ENCODE results near the gene KREMEN2.

Gene KREMEN2

GRCh38 chr16:2980227-2981176 lies 16.4 kb downstream of the KREMEN2 start, which contains the start of gene PKMYT1:
Gene PKMYT1 (minus strand): TSS chr16:2980446. CDS start chr16:2979657, 789 bp downstream.
- Histone ChIP-seq H3K9me3 (ENCODE audit: control insufficient read depth, low read length) (no peaks in the 10 kb centered on the region), H3K27ac (peak within 1 kb of the TSS; percentile 59), H3K27me3 (ENCODE audit: control insufficient read depth, insufficient read depth, low read length) (no peaks in the 10 kb centered on the region), H3K4me3 (ENCODE audit: low read depth, low read length) (peak within 1 kb of the TSS; percentile 86), H3K4me1 (peaks cover 3% of the 10 kb centered on the region), H3K36me3 (ENCODE audit: control insufficient read depth, insufficient read depth, low read length) (no peaks in the 10 kb centered on the region), H3K9ac (peak within 1 kb of the TSS; percentile 80), H2AFZ (peak within 1 kb of the TSS; percentile 100), H3K79me2 (no peaks in the 10 kb centered on the region), H3K4me2 (ENCODE audit: low read length) (peak within 1 kb of the TSS; percentile 99)
- TF ChIP-seq, protein P1, sequence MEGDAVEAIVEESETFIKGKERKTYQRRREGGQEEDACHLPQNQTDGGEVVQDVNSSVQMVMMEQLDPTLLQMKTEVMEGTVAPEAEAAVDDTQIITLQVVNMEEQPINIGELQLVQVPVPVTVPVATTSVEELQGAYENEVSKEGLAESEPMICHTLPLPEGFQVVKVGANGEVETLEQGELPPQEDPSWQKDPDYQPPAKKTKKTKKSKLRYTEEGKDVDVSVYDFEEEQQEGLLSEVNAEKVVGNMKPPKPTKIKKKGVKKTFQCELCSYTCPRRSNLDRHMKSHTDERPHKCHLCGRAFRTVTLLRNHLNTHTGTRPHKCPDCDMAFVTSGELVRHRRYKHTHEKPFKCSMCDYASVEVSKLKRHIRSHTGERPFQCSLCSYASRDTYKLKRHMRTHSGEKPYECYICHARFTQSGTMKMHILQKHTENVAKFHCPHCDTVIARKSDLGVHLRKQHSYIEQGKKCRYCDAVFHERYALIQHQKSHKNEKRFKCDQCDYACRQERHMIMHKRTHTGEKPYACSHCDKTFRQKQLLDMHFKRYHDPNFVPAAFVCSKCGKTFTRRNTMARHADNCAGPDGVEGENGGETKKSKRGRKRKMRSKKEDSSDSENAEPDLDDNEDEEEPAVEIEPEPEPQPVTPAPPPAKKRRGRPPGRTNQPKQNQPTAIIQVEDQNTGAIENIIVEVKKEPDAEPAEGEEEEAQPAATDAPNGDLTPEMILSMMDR (IDR thresholded peaks at IDR 0.05): no peak

DNA sequence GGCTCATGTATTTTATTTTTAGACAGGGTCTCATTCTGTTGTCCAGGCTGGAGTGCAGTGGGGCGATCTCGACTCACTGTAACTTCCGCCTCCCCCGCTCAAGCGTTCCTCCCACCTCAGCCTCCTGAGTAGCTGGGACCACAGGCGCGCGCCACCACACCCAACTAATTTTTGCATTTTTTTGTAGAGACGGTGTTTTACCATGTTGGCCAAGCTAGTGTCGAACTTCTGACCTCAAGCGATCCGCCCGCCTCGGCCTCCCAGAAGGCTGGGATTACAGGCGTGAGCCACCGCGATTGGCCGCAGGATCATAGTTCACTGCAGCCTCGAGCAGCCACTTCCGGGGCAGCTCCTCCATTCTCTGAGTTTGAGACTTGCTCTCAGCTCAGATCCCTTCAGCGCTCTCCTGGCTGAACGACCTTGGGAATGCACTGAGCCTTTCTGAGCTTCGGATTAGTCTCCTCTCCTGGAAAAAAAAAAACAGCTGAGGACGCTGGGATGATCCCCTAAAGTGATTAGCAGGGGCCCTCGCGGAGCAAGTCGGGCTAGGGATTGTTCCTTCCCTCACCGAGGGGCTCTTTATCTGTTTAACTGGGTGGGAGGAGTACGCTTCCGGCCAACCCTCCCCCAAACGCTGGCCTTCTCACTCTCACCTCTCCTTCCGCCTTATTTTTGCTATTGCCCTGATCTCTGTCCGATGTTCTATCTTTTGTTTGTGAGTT lies 17.3 kb downstream of the KREMEN2 start:
- H3K9me3 ChIP-seq (ENCODE audit: control insufficient read depth, low read length): no peaks in the 10 kb centered on the region
- no peaks in the 10 kb centered on the region for H3K79me2 ChIP-seq
- H3K36me3 ChIP-seq (ENCODE audit: control insufficient read depth, insufficient read depth, low read length): no peaks in the 10 kb centered on the region
- H3K4me2 ChIP-seq (ENCODE audit: low read length): no peak overlapping the region
- no peaks in the 10 kb centered on the region for H3K27me3 ChIP-seq (ENCODE audit: control insufficient read depth, insufficient read depth, low read length)
- H3K9ac ChIP-seq: no peak overlapping the region
- no peak overlapping the region for H3K27ac ChIP-seq
- peaks cover 3% of the 10 kb centered on the region for H3K4me1 ChIP-seq
- no peak overlapping the region for H2AFZ ChIP-seq
- no peak overlapping the region for H3K4me3 ChIP-seq (ENCODE audit: low read depth, low read length)
- TF ChIP-seq, protein P1 (IDR thresholded peaks at IDR 0.05): no peak

- Histone ChIP-seq H3K79me2 (no peaks in the 10 kb centered on the region), H3K4me3 (ENCODE audit: low read depth, low read length) (no peak overlapping the region), H3K9ac (no peak overlapping the region), H3K9me3 (ENCODE audit: control insufficient read depth, low read length) (no peaks in the 10 kb centered on the region), H3K36me3 (ENCODE audit: control insufficient read depth, insufficient read depth, low read length) (no peaks in the 10 kb centered on the region), H2AFZ (no peak overlapping the region), H3K27me3 (ENCODE audit: control insufficient read depth, insufficient read depth, low read length) (no peaks in the 10 kb centered on the region), H3K27ac (no peak overlapping the region), H3K4me1 (peaks cover 3% of the 10 kb centered on the region), H3K4me2 (ENCODE audit: low read length) (no peak overlapping the region)
- TF ChIP-seq, protein P1 (IDR thresholded peaks at IDR 0.05): no peak
Measured at GRCh38 chr16:2981899-2982250, 17.8 kb downstream of the KREMEN2 start.

- Histone ChIP-seq H3K27me3 (ENCODE audit: control insufficient read depth, insufficient read depth, low read length) (no peaks in the 10 kb centered on the region), H3K4me2 (ENCODE audit: low read length) (no peak overlapping the region), H3K79me2 (no peaks in the 10 kb centered on the region), H3K36me3 (ENCODE audit: control insufficient read depth, insufficient read depth, low read length) (no peaks in the 10 kb centered on the region), H2AFZ (no peak overlapping the region), H3K9me3 (ENCODE audit: control insufficient read depth, low read length) (no peaks in the 10 kb centered on the region), H3K27ac (no peak overlapping the region), H3K4me1 (peaks cover 3% of the 10 kb centered on the region), H3K9ac (no peak overlapping the region), H3K4me3 (ENCODE audit: low read depth, low read length) (no peak overlapping the region)
- TF ChIP-seq, protein P1 (IDR thresholded peaks at IDR 0.05): no peak
Measured at GRCh38 chr16:2982402-2982801, 18.3 kb downstream of the KREMEN2 start.
